Cerebellar nuclear complex (tissue), 1 donor: ENCODE results near the gene ABCB9.

ENCODE experiments used
- DNase-seq, 2 experiments: peaks; one replicate each; lab custom pipeline; 2025; lab: John Stamatoyannopoulos, UW

Gene ABCB9

DNA sequence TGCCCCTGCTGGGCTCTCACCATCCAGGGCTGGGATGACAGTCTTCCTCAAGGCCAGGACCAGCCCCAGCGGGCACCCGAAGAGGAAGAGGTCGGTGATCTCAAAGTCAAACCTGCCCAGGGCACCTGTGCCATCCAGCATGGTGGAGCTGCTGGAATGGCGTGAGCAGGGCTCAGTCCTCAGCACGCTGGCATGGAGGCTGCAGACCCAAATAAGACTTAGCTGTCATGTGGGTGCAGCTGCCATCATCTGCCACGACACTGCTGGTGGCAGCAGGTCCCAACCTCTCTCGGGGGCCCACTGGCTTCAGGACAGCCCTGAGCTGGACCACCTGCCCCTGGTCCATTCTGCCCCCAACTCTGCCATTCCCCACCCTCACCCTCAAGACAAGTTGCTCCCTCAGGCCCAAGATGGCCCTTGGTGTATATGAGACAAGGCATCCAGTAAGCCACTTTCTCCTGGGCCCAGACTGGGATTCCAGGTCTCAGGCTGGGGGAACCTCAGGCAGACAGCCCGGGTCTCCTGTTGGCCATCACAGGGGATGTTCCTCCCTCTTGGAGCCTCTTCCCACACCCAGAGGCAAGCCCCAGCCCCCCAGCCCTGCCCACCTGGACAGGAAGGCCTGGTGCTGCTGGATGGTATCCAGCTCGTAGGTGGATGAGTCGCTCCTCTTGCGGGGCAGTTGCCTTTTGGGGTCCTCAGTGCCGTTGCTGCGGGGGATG, 28.7 kb upstream of the ABCB9 start:
- no peak for DNase-seq

DNA sequence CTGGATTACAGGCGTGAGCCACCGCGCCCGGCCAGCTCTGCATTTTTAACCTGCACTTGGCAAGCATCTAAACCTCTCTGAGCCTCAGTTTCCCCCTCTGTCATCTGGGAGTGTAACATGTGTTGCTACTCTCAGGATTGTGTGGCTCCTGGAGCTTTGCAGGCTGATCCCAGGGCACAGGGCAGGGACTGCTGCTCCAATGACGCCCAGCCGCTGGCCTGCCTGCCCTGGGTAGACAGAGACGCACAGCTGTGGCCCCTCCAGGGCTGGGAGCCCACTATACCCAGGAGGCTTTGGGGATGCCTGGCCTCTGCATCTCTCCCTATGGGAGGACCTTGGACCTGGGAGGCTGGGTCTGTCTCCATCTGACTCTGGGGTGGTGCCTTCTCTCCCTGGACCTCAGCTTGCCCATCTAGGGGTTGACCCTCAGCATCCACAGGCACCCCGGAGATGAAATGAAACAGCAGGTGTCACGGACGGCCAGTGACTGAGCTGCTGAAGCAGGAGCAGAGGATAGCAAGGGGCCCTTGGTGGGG, 27.9 kb upstream of the ABCB9 start:
- DNase-seq: no peak

DNA sequence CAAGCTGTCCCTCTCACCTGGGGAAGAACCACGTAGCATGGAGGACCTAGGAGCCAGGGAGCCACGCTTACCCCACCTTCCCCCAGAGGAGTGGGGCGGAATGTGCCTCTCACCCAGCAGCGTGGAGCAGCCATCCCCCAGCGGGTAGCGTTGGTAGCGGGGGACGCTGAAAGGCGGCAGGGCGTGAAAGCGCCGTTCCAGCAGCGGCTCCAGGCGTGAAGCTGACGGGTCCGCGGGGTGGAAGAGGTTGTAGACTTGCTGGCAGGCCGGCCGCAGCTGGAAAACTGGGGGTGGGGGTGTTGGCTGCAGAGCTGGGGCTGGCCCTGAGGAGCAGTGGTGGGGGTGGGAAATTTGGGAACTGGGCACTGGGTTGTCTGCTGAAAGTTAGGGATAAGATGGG, 26.1 kb upstream of the ABCB9 start:
- DNase-seq: no peak

DNA sequence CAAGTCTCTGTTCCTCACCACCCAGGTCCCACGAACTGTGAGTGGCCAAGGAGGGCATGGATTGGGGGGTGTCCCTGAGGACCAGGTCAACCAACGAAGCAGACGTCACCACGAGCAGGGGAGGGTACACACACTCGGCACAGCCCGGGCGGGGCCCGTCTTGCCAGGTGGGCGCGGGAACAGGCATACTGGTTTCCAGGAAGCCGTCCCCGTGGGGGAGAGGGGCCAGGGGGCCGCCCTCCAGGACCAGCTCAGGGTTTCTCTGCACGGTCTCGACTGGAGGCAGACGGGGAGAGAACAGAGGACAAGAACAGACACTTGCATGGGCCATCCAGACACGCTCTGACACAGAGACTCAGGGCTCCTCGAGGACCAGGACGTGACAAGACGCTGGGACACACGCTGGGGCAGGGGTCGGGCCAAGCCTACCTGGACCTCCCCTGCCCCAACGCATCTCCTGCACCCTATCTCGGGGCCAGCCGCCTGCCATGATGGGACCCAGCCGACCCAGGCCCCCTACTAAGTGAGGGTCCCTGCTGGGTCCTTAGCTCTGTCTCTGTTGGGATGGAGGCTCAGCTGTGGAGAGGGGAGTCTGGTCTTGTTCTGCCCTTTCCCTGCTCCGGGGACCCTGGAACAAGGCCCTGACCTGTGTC, 25.5 kb upstream of the ABCB9 start:
- no peak for DNase-seq

DNA sequence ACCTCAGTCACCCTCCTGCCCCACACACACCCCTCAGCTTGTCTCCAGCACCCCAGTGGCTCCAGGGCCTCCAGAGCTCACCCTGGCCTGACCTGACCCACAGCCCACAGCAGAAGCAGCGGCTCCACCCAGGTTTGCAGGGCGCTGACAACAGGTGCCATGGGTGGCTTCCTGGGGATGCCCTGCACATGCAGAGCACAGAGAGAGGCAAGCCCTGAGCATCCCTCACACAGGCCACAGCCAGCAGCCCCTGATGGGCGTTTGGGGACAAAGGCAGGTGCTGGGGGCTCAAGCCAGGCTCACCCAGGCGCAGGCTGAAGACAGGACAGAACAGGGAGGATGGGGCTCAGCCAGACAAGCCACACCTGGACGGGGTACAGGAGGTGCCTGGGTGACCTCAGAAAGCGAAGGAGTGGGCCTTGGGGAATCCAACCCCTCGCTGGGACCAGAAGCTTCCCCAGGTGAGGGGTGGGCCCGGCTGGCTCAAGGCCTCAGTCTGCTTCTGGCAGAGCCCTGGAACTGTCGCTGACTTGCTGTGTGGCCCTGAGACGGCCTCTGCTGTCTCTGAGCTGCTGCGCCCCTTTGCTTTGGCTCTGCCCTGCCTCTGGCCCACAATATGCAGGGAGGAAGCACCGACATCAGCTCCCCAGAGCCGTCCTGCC, 24.8 kb upstream of the ABCB9 start:
- DNase-seq: no peak

DNA sequence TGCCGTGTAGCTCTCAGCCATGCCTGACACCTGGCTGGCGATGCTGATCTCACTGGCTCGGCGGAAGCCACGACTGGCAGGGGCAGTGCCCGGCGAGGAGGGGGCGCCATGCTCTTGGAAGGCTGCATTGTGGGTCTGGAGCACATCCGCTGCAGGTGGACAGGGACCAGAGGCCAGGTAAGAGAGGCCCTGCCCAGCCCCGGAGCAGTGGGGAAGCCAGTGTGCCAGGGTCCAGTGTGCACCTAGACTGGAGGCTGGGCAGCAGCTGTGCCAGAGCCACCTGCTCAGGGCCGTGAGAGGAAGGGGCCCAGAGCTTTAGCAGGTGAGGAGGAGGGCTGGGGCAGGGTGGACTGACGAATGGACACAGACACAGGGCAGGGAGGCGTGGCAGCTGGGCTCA, 24.3 kb upstream of the ABCB9 start:
- no peak for DNase-seq

DNA sequence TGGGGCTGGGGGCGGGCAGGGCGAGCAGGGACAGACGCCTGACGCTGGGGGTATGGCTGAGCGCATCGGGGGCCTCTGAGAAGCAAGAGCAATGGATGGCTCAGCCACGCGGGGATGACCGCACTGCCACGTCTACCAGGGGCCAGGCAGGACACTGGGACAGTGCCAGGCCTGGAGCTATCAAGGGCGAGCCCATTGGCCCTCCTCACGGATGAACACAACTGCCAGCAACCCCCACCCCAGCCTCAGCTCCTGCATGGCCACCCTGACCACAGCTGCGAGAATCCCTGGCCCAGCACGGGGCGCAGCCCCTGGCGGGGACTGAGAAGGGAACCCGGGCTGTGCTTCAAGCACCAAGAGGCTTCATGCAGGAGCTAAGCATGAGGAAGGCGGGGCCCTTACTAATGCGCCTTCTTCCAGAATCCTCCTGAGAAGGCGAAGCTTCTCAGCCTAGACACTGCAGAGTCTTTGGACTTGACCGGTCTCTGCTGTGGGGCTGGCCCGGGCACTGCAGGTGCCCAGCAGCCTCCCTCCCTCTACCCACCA, 23.7 kb upstream of the ABCB9 start:
- DNase-seq: no peak

DNA sequence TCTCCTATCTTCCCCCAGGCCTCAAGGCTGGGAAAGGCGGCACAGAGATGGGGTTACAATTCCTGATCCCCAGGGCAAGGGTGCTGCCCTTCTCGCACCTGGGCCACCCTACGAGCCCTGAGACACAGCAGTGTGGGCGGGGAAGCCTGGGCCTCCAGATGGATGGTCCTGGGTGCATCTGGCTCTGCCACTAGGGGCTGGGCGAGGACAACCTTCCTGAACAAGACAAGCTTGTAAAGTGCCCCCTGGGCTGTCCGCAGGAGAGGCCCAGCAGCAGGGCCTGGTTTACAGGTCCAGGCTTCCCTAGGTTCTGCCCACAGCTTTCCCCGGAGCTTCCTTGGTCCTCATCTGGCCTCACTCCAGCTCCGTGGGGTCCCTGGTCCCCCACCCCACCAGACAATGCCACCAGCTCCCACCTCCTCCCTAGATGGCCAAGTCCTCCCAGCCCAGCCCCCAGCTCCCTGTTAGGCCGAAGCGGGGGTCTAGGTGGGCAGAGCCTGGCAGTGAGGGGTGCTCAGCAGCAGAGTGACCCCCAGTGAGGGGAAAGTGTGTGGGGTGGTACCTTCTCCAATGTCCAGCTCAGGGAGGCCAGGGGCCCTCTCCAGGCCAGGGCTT, 23.1 kb upstream of the ABCB9 start:
- DNase-seq: no peak

DNA sequence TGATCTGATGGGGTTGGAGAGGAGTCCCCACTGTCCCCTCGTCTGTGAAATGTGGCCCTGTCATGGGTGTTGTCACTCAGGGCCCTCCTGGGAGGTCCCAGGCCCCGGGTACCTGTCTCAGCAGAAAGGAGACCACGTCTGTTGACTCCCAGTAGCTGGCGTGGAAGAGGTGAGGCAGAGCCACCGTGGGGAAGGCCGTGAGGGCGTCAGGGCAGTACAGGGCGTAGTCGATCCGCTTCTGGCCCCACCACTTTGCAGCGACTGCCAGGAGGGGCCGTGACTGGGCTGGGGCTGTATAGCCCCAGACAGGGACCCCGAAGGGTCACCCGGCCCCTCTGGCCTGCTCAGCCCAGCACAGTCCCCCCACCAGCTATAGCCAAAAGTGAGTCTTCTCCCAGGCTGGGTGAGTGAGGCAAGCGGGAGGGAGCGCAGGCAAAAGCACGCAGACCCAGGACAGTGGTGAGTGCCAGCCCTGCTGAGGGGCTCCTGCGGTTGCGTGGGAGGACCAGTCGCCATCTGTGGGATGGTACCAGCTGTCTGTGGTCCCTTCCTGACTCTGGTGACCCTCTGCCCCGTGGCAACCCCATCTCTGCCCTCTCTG, 22.4 kb upstream of the ABCB9 start:
- no peak for DNase-seq

DNA sequence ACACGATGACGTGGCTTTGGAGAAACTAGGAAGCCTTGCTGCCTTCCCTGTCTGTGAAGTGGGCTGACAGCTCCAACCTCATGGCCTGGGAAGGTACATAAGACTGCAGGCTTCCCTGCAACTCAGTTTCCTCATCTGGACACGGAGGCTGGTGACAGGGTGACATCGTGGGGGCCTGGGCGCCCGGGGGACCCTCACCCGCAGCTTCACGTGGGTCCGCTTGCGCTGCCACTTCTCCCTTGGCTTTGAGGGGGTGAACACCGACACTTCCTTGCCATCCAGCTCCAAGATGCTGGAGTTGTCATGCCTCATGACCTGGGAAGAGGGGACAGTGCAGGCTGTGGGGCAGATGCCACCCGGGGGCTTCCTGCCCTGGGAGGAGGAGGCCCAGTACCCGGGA, 21.8 kb upstream of the ABCB9 start:
- no peak for DNase-seq

DNA sequence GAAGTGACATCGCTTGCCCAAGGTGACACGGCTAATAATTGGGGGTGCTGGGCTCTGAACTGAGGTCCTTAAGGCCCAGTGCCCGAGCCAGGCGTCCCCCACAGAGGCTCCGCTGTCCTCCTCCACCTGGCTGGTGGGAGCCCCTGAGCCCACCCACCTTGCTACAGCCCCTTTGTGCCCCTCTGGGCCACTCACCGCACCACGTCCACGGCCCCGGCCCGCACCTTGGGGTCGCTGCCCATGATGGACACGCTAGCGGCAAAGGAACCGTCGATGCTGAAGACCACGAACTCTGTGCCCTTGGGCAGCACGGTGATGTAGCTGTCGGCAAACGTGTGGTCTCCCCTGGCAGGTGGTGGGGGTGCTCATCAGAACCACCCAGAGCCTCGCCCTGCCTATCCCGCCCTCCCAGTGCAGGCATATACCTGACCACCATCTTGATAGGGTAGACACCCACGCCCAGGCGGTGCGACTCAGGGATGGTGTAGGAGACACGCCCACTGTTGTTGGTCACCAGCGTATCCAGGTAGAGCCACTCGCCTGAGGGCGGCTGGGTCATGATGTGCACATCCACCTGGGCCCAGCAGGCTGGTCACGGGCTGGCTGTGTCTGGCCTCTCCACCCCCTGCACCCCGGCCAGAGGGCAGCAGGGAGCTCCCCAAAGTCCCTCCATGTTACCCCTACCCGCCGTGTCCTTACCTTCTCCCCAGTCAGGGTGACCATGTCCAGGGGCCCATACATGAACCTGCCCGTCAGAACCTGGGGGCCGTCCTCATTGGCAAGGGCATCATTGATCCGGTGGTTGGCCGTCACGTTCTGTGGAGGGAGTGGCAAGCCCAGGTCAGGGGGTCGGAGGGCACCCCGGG, 21.1 kb upstream of the ABCB9 start:
- no peak for DNase-seq

DNA sequence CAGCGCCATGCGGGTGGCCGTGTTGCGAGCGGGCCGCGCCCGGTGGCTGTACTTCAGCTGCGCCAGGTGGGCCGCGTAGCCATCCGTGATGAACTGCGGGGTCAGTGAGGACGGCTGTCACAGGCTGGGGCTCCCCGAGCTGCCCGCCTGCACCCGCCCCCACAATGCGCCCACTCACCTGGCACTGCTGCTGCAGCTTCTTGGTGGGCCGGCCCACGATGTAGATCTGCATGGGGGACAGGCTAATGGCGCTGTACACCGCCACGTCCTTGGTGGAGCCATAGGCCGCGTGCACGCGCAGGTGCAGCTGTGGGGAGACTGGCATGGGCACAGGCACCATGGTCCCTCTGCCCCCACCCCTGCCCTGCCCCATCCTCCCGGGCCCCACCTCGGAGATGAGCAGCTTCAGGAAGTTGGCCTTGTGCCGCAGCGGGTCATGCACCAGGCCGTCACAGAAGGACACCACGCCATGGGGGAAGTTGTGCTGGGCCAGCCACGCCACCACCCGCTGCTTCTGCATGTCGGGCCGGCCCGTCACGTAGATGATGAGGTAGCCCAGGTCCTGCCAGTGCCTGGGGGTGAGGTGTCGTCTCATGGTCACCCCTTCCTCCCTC, 20.1 kb upstream of the ABCB9 start:
- DNase-seq: no peak

DNA sequence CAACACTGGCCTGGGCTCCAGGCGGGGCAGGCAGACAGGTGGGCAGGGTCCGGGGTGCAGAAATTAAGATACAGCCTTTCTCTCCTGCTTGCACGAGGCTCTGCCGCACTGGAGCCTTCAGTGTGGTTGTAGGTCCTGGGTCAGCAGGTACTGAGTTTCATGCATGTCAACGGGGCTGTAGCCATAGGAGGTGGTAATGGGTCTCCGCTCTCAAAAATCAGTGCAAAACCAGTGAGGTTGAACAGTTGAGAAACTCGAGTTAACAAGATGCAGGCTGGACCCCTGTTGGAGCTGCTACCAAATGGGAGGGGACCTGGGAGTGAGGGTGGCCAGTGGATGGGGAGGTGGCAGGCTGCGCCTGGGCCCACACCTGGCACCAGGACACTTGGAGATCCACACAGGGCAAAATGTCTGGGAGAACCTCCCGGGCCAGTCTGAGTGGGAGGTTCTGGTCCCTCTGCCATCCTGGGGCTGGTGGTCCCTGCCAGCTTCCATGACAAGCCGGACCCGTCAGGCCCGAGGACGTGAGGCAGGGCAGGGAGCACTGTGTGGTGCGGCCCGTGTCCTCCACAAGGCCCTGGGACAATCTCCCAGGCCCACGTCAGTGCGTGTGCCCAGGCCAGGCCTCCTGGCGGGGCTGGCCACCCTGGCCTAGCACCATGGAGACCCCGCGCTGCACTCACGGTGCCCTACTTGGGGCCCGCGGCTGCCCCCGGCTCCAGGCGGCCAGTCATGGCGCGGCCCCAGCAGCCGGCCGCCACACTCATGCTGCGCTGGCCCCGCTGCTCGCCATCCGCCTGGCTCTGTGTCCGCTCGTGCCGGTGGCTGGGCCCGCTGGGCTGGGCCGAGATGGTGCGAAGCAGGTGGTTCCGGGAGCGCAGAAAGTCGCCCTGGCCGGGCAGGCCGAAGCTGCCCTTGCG, 19.3 kb upstream of the ABCB9 start:
- no peak for DNase-seq

DNA sequence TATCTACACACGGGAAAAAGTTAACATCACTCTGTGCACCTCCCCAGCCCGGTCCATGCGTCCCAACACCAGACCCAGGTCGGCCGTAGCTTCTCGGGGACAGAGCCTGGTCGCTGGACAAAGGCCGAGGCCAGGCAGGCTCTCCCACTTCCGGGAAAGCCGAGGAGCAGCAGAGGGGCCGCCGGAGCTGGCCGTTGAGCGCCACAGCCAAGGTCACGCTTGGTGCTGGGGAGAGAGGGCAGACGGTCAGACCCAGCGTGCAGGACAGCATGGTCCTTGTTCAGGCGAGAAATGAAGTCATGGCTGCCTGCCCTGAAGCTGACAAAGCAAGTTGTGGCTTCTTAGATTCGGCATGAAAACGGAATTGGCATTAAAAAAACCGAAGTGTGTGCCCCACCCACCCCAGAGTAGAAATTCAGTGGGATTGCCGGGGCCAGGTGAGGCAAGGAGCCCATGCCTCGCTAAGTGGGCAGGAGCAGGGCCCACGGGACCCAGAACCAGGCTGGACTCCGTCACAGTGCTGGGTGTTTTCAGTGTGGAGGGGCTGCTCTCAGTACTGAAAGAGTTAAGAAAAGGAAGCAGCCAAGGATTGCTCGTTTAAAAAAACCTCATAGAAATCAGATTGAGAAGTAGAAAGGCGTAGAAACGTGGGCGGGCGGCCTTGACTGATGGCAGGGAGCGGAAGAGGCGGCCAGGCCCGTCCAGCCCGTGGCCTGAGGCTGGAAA, 18.5 kb upstream of the ABCB9 start:
- DNase-seq: no peak

DNA sequence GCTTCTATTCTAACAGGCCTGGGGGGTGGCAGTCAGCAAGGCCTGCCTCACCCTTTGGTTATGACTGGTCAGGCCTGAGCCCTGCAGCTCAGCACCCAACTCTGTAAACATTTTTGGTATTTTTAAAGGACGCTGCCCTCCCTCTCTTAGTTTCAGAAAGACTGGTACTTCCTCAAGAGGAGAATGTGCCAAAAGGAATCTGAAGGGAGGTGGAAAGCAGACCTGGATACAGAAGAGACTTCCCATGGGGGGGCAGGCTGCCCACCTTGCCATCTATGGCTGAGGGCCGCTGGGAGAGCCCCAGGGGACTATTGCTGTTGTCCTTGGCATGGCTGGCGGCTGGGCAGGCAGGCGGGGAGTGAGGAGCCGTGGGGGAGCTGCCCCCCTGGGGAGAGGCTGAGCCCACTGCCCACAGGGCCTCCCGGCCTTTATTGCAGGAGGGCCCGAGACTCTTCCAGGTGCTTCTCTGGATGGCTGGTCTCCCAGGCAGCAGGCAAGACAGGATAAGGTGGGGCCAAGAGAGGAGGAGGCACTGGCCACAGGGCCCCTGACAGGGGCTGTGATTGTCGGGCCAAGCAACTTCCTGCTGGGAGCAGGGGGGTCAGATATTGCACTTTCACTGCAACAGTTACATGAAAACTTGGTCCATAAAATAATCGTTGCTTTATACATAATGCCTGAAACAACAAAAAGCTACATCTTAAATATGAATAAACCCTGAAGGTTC, 17.7 kb upstream of the ABCB9 start:
- DNase-seq: no peak

DNA sequence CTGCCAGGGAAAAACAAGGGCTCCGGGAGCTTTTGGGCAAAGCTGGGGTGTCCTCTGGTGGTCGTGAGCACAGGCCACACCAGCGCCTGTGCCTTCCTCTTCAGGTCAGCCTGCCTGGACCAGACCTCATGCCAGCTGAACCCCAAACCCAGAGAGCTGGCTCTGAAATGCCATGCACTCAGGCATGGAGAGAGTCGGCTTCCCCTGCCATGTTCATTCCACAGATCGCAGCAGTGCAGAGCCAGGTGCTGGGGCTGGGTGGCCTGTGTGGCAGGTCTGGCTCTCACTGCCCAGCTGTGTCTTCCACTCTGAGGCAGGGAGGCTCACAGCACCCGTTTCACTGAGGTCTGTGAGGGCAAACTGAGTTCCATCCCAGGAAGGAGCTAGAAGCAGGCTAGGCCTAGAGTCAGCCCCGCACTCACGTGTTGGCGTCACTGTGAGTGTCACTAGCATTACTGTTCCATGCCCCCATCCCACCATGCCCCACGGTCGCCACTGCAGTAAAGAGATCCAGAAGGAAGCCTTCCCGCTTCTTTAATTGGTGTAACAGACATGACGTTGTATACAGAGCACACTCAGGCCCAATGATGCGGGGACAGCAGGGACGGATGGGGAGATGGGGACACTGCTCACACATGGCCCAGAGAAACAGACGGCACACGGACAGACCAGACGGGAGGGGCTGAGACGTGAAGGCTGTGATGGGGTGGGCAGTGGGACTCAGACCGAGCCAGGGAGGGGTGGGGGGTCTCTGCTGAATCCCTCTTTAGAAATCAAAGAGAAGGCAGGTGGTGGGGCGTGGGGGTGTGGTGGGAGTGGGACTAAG, 16.9 kb upstream of the ABCB9 start:
- DNase-seq: no peak

DNA sequence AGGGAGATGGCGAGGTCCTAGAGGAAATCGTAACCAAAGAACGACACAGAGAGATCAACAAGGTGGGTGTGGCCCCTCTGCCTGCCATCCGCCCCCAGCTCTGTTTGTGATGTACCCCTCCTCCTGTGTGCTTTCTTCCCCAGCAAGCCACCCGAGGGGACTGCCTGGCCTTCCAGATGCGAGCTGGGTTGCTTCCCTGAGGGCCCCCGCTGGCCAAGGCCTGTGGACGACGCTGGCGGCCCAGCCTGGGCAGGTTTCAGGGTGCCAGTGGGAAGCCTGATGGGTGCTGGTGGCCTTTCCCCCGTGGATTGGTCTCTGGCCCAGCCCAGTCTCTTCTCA, 16.2 kb upstream of the ABCB9 start:
- DNase-seq: no peak
